ENCODE results near the gene CBX5. TPM values are rescaled to one million over a fixed set of nuclear protein-coding genes. Genes with fewer than 3 reads are reported as not detected.

The CBX5 gene
- total and polyA plus RNA-seq, 2 of the 8 experiments (the other 6 are each of a cell fraction or from before 2014, with no cell fraction given) = 62.4 to 231 TPM

- TF ChIP-seq KDM1A (IDR thresholded peaks at IDR 0.05; ENCODE audit: borderline replicate concordance, low read length) (no peak), ZNF274 (IDR thresholded peaks at IDR 0.05; ENCODE audit: borderline replicate concordance, extremely low read depth, low read length) (no peak), TAF7 (optimal IDR thresholded peaks at IDR 0.05; ENCODE audit: borderline replicate concordance, low read depth, low read length) (no peak)
These were observed 19.7 kb upstream of the CBX5 start (continued) for GRCh38 chr12:54299515-54300224.
